CD4-positive, alpha-beta T cell treated with Interleukin-4 for 1 hour (primary cell): ENCODE results near the gene FXYD5.
"Not testable (repeated sequence)": the region's sequence is repeated elsewhere in the genome, so short reads cannot be mapped to it uniquely, and the experiment has no call there.

Experiments used
- DNase-seq, 2 donors: peaks; one replicate each; pipeline ENCODE4 v3.0.0-alpha.2; 2020 to 2022

The FXYD5 gene

DNA sequence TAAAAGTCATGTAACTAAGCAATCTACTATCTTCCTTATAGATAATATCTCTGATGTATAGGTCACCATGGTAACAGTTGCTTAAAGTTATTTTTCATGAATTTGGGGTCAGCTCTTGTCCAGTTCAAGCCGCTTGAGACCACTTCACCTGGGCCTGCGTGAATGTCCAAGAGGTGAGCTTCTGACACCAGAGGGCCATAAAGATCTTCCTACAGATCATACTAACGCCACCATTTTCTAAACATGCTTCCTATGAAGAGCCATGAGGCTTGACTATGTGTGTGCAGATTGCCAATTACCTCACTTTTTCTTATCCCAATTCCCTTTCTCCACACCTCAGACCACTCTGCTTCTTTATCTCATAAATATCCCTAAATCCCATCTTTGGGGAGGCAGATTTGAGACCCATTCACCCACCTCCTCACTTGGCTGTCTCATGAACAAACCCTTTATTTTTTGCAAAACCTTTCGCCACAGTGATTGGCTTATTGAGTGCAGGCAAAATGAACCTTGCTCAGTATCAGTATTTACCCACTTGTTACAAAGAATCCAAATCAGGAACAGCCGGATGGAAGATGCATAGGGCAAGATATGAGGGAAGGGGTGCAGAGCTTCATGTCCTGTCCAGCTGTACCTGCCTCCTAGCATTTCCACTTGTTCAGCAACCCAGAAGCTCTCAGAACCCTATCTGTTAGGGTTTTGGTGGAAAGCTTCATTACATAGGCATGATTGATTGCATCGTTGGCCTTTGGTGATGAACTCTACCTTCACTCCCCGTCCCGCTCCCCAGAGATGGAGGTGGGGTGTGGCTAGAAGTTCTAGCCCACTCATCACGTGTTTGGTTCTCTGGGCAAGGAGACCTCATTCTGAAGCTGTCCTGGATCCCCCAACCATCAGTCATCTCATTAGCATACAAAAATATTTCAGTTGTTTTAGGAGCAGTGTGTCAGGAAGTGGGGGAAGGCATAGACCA, 39.8 kb downstream of the FXYD5 start:
- no peak for DNase-seq

DNA sequence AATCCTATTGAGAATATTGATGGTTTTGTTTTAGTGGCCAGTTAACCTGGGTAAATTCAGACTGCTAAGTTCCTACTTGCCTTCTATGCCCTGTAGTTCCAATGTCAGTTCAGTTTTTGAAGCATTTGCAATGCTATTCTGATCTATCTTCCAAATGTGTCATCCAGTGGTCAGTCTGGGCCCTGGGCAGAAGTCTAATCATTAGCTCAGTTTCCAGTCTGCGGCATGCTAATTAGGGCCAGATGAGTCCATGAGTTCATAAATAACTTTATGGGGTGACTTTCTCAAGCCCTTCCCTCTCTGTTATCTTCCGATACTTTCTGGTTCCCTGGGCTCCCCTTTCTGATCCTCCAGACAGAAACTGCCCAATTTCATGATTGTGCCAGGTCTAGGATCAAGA, 41.3 kb downstream of the FXYD5 start:
- no peak for DNase-seq

DNA sequence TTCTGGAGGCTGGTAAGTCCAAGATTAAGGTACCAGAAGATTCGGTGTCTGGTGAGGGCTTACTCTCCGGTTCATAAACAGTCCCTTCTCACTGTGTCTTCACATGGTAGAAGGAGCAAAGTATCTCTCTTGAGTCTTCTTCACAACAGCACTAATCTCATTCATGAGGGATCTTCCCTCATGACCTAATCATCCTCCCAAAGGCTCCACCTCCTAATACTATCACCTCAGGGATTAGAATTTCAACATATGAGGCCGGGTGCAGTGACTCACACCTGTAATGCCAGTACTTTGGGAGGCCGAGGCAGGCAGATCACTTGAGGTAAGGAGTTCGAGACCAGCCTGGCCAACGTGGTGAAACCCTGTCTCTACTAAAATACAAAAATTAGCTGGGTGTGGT, 42.3 kb downstream of the FXYD5 start:
- DNase-seq: not testable (repeated sequence)

DNA sequence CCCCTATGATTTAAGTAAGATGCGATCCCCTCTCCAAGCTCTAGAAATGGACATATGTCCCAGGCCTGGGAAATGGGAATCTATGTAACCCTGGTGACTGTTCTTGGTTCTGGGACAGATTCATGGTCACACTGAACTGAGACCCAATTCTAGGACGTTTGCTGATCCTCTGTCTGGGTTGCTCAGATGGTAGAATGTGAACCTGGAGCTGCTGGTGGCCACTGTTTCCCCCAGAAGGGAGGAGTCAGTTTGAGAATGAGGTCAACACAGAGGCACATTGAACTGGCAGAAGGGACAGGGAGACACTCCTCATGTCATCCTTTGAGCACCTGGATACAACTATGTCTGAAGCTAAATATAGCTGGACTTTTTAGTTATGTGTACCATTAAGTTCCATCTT, 44.9 kb downstream of the FXYD5 start:
- DNase-seq: no peak

DNA sequence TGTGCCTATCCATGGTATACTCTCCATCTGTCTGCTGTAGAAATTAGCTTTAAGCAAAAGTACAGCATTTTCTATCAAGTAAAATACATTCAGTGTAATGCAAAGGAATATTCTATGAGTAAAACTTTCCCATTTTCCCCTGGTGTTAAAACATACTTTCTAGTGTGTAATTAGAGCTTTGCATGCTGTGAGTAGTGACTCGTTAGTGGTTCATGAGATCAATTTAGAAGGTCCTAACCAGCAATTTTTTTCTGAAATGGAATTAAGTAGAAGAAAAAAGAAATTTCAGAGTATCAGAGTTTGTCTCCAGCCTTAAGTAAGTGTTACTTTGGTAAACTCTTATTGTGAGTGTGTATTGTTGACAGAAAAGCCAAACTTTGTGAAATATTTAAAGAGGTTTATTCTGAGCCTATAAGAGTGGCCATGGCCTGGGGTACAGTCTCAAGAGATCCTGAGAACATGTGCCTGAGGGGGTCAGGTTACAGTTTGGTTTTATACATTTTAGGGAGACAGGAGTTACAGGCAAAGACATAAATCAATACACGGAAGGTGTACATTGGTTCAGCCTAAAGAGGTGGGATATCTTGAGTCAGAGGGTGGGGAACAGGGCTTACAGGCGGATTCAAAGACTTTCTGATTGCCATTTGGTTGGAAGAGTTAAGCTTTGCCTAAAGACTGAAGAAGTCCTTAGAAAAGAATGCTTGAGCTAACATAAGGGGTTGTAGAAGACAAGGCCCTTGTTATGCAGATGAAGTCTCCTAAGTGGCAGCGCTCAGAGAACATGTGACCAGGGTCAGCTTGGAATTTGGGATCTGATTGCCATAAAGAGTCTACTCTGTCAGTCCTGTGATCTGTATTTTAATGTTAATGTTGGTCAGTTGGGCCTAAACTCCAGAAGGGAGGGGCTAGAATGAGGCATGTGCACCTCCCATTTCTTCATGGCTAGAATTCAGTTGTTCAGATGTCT, 48.5 kb downstream of the FXYD5 start:
- DNase-seq: no peak

DNA sequence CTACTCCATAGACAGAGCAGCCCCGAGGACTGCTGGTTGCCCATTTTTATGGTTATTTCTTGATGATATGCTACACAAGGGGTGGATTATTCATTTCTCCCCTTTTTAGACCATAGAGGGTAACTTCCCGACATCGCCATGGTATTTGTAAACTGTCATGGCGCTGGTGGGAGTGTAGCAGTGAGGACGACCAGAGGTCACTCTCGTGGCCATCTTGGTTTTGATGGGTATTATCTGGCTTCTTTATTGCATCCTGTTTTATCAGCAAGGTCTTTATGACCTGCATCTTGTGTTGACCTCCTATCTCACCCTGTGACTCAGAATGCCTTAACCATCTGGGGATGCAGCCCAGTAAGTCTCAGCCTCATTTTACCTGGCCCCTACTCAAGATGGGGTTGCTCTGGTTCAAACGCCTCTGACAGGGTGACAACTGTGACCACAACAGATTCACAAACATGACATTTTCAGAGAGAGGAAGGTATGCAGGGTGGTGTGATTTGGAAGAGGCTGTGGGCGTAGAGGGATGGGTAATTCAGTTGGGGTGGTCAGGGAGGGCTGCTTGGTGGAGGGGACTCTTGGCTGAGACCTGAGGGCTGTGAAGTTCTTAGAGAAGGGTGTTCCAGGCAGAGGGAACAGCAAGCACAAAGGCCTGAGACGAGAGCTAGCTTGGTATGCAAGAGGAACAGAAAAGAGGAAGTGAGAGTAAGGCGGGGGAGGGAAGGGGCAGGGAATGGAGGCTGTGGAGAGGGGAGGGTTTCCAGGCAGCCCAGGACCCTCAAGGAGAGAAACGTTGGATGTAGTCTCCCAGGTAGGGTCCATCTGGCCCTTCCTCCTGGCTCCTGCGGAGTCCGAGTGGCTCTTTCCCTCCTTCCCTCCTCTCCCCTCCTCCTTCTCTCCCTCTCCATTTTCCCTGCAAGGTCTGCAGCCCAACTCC, 50.5 kb downstream of the FXYD5 start:
- DNase-seq: peak in 1 of 2 donors; percentile 74

DNA sequence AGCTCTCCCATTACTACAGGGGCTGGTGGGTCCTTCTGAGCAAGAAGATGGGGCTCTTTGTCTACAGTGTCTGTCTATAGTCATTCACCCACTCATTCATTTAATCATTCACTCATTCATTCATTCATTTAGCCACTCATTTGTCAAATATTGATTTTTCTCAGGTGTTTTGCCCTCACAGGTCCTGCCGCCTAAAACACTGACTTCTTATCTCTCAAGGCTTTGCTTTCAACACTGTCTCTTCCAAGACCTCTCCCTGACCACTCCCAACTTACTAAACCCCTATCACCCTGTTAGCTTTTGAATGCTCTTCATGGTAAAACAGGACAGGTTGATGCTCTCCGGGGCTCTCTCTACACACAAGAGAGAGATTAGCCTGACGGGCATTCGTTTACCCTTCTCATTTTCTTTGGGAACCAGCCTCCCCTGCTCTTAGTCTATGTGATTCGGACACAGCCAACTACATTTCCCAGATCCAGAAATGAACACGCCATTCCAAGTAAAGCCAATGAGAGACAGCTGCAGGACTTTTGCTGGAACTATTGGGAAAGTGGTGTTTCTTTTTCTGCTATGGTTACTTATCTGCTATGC, 51.3 kb downstream of the FXYD5 start:
- no peak for DNase-seq

DNA sequence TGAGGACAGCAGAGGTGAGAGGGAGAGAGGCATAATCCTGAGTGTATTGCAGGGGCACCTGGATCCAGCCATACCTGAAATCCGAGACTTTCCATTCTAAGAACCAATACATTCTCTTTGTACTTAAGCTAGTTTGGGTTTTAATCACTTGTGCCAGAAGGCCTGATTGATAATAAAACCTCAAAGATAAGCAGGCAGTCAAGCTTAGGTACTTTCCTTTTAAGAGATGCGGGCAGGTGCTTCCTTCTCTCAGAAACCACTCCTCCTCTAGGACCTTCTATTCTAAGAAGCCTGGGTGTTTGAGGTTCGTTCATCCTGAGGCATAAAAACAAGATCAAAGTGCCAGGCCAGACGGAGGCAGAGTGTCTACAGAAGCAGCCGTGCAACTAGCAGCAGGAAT, 51.8 kb downstream of the FXYD5 start:
- DNase-seq: peak; percentile 88 to 91

DNA sequence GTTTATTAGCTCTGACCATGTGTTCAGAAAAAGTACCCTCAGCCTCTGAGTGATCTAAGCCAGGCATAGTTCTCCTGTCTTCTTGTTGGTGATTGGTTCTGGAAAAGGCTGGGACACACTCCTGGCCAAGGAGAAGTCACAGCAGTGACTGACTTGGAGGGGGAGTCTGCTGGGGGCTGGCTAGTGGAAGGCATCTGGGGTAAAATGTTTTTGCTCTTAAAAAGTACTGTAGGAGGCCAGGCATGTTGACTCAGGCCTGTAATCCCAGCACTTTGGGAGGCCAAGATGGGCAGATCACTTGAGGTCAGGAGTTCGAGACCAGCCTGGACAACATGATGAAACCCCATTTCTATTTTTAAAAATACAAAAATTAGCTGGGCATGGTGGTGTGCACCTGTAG, 52.3 kb downstream of the FXYD5 start:
- DNase-seq: no peak

DNA sequence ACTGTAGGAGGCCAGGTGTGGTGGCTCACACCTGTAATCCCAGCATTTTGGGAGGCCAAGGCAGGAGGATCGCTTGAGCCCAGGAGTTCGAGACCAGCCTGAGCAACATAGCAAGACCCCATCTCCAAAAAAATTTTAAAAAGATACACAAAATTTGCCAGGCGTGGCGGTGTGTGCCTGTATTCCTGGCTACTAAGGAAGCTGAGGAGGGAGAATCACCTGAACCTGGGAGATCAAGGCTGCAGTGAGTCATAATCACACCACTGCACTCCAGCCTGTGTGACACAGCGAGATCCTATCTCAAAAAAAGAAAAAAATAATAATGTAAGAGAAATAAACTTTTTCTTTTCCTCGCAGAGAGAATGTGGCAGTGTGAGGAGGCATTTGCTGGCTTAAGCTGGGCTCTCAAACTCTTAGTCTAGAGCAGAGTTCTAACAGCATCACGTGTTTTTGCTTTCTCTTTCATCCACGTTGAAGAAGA, 52.9 kb downstream of the FXYD5 start:
- peak; percentile 48 to 66 for DNase-seq

DNA sequence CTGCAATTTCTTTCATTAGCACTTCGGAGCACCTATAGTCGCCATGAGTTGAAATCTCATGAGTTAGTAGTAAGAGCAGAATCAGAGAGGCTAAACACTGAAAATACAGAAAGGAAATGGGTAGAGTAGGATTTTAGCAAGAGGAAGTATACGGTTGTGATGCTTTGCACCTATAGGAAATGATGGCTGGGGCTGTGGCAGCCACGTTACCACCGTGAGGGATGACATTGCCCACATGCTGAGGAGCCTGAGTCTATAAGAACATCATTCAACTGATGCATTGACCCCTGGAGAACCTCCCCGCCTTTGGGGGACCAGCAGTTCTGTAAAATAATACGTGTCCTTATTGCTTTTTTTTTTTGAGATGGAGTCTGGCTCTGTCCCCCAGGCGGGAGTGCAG, 53.6 kb downstream of the FXYD5 start:
- no peak for DNase-seq

DNA sequence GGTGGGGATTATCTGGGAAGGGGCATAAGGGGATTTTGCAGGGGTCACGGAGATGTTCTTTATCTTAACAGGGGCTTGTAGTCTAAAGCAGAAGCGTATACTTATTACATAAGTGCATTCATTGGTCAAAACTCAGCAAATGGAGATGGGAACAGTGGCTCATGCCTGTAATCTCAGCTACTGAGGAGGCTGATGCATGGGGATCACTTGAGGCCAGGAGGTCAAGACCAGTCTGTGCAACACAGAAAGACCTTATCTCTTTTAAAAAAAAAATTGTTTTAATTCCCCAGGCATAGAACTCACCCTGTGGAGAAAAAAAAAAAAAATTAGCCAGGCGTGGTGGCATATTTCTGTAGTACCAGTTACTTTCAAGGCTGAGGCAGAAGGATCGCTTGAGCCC, 55.1 kb downstream of the FXYD5 start:
- no peak for DNase-seq

DNA sequence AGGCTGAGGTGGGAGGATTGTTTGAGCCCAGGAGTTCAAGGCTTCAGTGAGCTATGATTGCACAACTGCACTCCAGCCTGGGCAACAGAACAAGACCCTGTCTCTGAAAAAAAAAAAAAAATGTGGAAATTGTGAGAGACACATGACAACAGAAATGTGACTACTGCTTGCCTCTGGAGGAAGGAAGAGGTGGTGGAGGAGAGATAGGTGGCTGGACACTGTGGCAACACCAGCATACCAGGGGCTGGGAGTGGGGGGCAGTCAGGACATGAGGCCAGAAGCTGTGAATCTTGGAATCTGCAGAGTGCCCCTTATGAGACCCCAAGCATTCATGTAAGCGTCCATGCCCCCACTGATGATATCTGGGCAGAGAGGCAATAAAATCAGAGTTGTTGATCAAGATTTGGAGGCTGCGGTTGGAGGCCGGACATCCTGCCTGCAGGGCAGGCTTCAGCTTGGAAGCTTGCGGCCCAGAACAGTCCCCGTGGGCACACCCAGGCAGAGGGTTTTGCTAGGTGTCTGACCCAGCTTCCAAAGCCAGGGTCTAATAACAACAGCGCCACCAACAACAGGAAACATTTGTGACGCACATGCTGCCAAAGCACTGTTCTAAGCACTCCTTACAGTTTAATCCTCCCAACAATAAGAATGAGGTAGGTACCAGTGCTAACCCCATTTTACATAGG, 57.2 kb downstream of the FXYD5 start:
- peak; percentile 94 for DNase-seq

DNA sequence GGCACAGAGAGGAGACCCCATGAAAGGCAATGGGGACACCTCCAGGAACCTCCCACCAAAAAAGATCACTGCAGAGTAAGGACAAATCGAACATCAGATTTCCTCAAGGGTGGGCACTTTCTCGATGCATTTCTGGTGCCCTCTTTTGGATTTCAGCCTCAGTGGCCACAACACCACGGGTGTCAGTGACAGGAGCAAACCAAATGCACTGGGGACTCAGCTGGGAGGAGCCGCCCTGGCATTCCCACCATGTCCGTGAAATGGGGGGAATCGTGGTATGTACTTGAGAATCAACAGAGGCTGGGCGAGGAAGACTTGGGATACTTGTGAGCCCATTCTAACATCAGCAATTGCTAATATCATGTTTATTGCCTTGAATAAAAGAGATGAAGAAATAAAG, 57.7 kb downstream of the FXYD5 start:
- DNase-seq: no peak

DNA sequence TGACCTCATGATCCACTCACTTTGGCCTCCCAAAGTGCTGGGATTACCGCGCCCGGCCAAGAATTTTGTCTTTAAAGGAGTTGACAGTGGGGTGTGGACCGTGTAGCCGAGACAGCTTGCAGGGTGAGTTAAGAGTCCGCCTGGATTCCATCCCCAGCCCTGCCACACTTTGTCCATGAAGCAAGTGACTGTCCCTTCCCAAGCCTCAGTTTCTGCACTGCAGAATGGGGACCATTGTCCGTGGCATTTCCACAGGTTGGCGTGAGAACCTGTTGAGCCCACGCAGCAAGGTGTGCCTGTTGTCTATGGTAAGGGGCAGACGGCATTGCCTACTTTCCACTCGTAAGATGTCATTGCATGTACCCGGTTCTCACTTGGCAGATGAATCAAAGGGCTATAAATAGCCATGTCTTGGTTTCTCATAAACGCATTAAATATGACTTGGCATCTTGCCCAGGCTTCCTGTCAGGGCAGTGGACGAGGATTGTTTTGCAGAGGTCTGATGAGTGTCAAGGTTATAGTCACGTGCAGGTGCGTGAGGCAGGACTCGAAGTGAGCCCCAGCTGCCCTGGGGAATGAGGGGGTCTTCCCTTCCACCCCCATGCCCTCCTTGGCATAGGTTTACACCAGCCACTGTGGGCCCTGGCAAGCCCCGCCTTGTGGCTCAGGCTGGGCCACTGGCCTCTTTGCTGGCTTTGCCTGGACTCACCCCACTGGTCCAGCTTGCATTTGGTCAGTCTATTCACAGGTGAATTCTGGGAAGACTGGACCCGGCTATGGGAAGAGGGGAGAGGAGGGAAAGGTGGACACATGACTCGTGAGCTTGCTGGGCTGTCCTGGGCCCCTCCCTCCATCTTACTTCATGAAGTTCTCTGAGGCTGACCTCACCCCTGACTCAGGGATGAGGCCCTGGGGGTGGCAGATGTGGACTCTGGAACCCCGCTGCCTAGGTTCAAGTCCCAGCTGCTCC, 59.4 kb downstream of the FXYD5 start:
- peak; percentile 93 to 96 for DNase-seq

DNA sequence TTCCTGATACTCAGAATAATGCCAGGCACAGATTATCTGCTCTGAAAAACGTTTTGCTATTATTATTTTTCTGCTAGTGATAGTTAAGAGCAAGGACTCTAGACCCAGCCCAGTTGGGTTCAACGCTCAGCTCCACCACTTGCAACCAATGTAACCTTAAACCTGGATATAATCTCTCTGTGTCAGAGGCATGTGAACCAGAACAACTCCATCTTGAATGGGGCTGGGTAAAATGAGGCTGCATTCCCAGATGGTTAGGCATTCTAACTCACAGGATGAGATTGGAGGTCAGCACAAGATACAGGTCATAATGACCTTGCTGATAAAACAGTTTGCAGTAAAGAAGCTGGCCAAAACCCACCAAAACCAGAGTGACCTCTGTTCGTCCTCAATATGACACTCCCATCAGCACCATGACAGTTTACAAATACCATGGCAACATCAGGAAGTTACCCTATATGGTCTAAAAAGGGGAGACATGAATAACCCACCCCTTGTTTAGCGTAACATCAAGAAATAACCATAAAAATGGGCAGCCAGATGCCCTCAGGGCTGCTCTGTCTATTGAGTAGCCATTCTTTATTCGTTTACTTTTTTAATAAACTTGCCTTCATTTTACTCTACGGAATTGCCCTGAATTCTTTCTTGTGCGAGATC, 60.4 kb downstream of the FXYD5 start:
- no peak for DNase-seq

DNA sequence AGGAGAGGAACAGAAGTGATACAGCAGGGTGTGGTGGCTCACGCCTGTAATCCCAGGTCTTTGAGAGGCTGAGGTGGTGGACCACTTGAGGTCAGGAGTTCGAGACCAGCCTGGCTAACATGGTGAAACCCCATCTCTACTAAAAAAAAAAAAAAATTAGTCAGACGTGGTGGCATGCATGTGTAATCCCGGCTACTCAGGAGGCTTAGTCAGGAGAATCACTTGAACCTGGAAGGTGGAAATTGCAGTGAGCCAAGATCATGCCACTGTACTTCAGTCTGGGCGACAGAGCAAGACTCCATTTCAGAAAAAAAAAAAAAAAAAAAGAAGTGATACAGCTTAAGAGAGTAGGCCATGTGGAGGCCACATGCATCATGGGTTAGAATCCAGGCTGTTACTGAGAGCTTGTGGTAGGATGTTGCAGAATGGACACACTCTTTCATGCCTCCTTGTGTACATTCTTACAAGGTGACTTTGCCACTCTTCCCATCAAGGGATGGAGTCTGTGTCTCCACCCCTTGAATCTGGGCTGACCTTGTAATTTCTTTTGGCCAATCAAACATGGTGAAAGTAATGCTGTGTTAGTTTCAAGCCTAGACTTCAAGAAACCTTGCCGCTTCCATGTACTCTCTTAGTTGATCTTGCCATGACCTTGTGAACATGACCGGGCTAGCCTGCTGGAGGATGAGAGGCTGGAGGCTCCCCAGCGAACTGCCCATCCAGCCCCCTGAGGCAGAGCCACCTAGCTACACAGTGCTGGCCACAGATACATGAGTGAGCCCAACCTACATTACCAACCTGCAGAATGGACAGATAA, 61.7 kb downstream of the FXYD5 start:
- peak in 1 of 2 donors; percentile 28 for DNase-seq
